EL (cell line): Measurements from ENCODE around the gene C11orf91.
A peak's percentile ranks its signal among the peaks of the same experiment; 100 is the strongest.
"Not testable (repeated sequence)": the region's sequence is repeated elsewhere in the genome, so short reads cannot be mapped to it uniquely, and the experiment has no call there.

Experiments
- DNase-seq: peaks from one replicate; pipeline ENCODE4 v3.0.0-alpha.2; 2016

C11orf91 gene, protein sequence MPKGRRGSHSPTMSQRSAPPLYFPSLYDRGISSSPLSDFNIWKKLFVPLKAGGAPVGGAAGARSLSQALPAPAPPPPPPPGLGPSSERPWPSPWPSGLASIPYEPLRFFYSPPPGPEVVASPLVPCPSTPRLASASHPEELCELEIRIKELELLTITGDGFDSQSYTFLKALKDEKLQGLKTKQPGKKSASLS

DNA sequence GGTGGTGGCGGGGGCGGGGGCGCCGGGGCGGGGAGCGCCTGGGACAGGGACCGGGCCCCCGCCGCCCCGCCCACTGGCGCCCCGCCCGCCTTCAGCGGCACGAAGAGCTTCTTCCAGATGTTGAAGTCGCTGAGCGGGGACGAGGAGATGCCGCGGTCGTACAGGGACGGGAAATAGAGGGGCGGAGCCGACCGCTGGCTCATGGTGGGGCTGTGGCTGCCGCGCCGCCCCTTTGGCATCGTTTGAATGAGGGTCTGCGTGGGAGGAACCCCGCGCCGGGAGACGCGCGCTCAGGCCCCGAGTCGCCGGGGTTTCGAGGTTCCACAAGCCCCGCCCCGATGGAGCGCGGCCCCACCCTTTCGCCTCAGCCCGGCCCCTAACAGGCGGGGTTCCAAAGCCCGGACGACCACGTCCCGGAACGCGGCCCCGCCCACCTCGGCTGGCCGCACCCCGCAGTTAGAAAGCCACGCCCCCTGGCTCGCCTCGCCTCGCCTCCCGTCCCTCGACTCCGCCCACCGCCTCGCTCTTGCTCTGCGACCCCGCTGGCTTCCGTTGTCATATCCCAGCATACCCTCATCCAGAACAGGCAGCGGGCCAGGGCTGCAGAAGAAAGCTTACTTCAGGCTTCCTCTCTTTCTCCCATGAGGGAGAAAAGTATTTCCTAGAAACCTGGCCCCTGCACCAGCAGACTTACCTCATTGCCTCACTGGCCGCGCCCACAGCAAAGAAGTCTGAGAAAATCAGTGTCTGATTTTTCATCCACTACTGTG is at the start of gene C11orf91:
Gene C11orf91, minus strand, starts transcription at position 325 of the 770 bp plus-strand sequence. Its CDS starts 86 bp downstream, at position 239.
- peak; percentile 98 for DNase-seq

DNA sequence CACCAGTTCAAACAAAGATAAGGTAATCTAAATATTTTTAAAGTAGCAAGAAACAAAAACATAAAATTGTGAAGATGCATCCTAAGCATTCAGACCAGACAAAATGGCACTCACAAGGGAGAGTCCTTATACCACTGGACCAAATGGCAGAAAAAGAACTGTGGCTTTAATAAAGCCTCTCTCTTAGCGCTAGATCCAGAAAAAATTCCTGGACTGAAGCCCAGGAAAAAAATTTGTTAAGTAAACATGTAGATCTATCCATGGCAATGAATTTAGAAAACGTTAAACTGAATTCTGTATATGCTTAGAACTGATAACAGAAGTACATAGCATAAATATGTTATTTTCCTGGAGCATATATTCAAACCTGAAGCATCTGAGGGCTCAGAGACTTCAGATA is 47.4 kb upstream of the C11orf91 start:
- DNase-seq: peak; percentile 50

GRCh38 chr11:33743291-33743690 is 42.7 kb upstream of the C11orf91 start:
- no peak for DNase-seq

GRCh38 chr11:33742249-33742851 is 41.7 kb upstream of the C11orf91 start:
- peak; percentile 30 for DNase-seq

DNA sequence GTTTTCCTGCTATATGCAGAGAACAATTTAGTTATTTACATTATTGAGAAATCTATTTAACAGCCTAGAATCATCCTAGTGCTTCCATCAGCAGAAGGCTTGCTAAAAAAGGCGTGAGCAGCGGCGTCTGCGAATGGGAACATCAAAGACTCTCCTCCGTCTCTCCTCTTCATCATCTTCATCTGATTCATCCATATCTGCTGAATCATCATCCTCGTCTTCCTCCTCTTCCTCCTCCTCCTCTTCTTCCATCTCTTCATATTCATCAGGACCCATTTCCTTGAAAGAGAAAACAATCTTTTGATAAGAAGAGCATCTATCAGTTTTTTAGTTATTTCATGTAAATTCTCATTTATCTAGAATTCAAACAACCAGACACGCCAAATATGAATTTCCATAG is 41.2 kb upstream of the C11orf91 start:
- no peak for DNase-seq

- DNase-seq: peak; percentile 22
These were observed 36.8 kb upstream of the C11orf91 start for GRCh38 chr11:33737362-33737821.

DNA sequence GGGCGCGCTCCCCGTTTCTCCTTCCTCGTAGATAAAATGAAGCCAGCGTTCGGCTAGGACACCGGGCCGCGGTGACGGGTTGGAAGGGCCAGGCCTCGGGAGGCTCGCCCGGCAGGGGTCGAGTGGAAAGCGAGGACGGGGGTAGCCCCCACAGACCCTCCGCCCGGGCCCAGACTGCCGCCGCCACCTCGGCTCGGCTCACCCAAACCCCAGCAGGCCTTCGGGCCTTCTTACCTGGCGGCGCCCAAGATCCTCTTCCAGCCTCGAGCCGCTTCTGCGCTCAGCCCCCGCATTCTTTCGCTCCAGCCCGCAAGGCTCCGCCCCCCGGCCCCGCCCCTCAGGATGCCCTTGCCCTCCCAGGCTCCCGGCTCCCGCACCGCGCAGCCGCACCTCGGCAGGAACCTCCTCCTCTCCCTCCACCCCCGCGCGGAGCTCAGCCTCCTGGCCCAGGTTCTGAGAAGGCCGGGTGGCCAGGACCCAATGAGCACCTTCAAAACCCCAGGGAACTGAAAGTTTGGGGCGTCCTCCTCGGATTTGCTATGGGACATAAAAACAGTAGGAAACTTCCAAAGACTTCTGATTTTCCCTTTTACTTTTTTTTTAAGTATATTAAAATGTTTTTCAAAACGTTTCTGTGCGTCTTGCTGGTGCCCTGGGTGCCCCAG is 35.7 kb upstream of the C11orf91 start, which contains the start of gene CD59:
Gene CD59, minus strand, starts transcription at position 276 of the 665 bp plus-strand sequence. CDS start 13,978 bp downstream, outside the sequence.
- peak; percentile 96 for DNase-seq

- peak; percentile 50 for DNase-seq
These were observed 34.9 kb upstream of the C11orf91 start for GRCh38 chr11:33735271-33736147.

- DNase-seq: peak; percentile 29
These were observed 34.0 kb upstream of the C11orf91 start for GRCh38 chr11:33734441-33735270.

DNA sequence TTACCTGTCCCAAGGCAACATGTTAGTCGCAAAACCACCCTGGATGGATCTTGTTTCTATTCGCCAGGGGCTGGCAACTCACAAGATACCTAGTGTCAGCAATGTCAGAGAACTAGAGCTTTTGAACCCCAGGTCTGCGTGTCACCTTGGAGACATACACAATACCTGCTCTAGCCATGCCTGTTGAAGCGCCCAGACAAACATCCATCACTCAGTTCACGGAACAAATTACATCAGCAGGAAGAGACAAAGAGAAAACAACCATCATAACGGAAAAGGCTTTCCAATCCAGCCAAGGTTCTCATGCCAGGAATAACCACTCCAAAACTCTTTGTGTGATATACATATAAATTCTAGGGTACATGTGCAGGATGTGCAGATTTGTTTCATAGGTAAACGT is 33.4 kb upstream of the C11orf91 start:
- DNase-seq: no peak

- DNase-seq: peak; percentile 15
These were observed 31.3 kb upstream of the C11orf91 start for GRCh38 chr11:33731723-33732531.

- no peak for DNase-seq
These were observed 30.1 kb upstream of the C11orf91 start for GRCh38 chr11:33730716-33731115.

DNA sequence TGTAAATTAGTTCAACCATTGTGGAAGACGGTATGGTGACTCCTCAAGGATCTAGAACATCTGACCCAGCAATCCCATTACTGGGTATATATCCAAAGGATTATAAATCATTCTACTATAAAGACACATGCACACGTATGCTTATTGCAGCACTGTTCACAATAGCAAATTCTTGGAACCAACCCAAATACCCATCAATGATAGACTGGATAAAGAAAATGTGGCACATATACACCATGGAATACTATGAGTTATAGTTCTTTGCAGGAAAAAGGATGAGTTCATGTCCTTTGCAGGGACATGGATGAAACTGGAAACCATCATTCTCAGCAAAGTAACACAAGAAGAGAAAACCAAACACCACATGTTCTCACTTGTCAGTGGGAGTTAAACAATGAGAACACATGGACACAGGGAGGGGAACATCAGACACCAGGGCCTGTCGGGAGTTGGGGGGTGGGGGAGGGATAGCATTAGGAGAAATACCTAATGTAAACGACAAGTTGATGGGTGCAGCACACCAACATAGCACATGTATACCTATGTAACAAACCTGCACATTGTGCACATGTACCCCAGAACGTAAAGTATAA is 28.5 kb upstream of the C11orf91 start:
- DNase-seq: not testable (repeated sequence)

GRCh38 chr11:33727539-33727938 is 26.9 kb upstream of the C11orf91 start:
- DNase-seq: not testable (repeated sequence)

GRCh38 chr11:33725496-33725895 is 24.9 kb upstream of the C11orf91 start:
- no peak for DNase-seq

DNA sequence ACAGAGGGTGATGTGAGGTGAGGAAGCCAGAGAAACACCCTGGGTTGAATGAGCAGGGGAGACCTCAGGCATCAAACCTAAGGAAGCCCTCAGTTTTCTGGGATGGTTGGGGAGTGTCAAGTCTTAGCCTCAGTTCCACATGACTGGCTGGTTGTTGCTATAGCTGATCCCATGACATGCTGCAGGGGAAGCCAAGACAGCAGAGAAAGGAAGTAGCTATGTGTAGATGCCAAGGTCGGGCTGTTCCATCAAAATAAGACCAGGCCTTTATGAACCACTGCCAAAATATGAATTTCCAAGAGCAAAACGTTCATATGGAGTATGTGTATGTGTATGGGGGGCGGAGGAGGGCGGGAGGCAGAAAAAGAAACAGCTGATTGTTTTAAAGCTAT is 24.0 kb upstream of the C11orf91 start:
- peak; percentile 64 for DNase-seq

GRCh38 chr11:33723238-33723881 is 22.7 kb upstream of the C11orf91 start:
- peak; percentile 97 for DNase-seq

DNA sequence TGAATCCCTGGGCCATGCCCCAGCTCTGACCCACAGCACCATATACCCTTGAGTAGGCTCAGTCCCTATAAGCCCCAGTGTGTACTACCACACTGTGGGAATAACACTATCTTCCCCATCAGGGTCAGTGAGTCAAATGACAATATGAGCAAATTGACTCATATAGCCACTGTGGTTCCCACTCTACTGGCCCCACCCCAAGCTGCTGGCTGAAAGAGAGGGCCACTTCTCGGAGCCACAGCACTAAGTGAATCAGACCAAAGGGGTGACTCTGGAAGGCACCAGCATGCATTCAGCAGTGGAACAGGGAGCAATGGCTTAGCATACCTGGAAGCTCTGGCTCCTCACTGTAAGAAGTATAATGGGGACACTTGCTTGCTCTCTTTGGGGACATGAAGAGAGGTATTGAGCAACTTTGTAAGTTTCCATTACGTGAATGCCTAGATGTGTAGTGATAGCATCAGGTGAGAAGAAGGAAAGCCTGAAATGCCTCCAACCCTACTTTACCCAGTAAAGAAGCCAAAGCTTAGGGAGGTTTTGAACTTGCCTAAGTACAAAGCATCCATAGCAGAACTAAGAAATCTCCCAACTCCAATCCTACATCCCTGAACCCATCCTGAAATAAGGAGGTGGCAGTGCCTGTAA is 22.1 kb upstream of the C11orf91 start:
- DNase-seq: peak; percentile 92

GRCh38 chr11:33721984-33722383 is 21.4 kb upstream of the C11orf91 start:
- DNase-seq: no peak
